ENCODE results near the gene ATP5F1D.

- TF ChIP-seq ZNF274 (IDR thresholded peaks at IDR 0.05; ENCODE audit: low read depth, low read length) (no peak), SUZ12 (IDR thresholded peaks at IDR 0.05; ENCODE audit: extremely low read depth, insufficient read depth, insufficient read length) (no peak), YY1 (IDR thresholded peaks at IDR 0.05; ENCODE audit: insufficient read depth, insufficient read length) (no peak)
Measured at GRCh38 chr19:1226522-1227303, 14.8 kb upstream of the ATP5F1D start.
